Activated CD8-positive, alpha-beta T cell treated with anti-CD3 and anti-CD28 coated beads for 36 hours (primary cell): ENCODE results near the gene HOXA5. TPM values are rescaled to one million over a fixed set of nuclear protein-coding genes. Genes with fewer than 3 reads are reported as not detected.
A peak's percentile ranks its signal among the peaks of the same experiment; 100 is the strongest.

Experiments
- ATAC-seq: fragments of 200-7000 bp; cut with Tn5 transposase; one replicate; pipeline ENCODE4 v1.10.0; 2021; ENCODE audit warnings: mild to moderate bottlenecking, moderate library complexity
- CTCF ChIA-PET: fragments of 350-600 bp; sonication (Branson Sonifier 250); formaldehyde crosslinking; loops from one replicate; lab custom pipeline; 2021; ENCODE audit warnings: antibody characterized with exemption; lab: Charles Lee
- POLR2A ChIA-PET: fragments of 350-600 bp; sonication (Branson Sonifier 250); formaldehyde crosslinking; loops from one replicate; lab custom pipeline; 2021; ENCODE audit warnings: antibody characterized with exemption; lab: Charles Lee
- DNase-seq: peaks from one replicate; pipeline ENCODE4 v3.0.0-alpha.2; 2020
- H3K27ac Mint-ChIP-seq: one replicate; pipeline ENCODE4 v1.8.0; 2021; ENCODE audit warnings: mild to moderate bottlenecking, mixed read lengths
- H3K27me3 Mint-ChIP-seq: one replicate; pipeline ENCODE4 v1.8.0; 2021; ENCODE audit warnings: mixed read lengths
- H3K36me3 Mint-ChIP-seq: one replicate; pipeline ENCODE4 v1.8.0; 2021; ENCODE audit warnings: low read depth, mixed read lengths
- H3K4me1 Mint-ChIP-seq: one replicate; pipeline ENCODE4 v1.8.0; 2021; ENCODE audit warnings: low read depth, mixed read lengths
- H3K4me3 Mint-ChIP-seq: one replicate; pipeline ENCODE4 v1.8.0; 2021; ENCODE audit warnings: mild to moderate bottlenecking, moderate library complexity, mixed read lengths
- H3K9me3 Mint-ChIP-seq: one replicate; pipeline ENCODE4 v1.8.0; 2021; ENCODE audit warnings: mixed read lengths
- CTCF ChIP-seq: fragments of 200-600 bp; IDR thresholded peaks from one replicate; pipeline ENCODE4 v1.8.0; 2022; ENCODE audit warnings: antibody characterized with exemption, mild to moderate bottlenecking
- intact Hi-C: fragments of 100-400 bp; cut with micrococcal nuclease; formaldehyde crosslinking; loops from one replicate; pipeline ENCODE4 v1.10.0; 2022
- total RNA-seq, 2 experiments: library from RNA; stranded (reverse); gene quantifications; one replicate each; pipeline ENCODE4 v1.2.3, GENCODE V29; 2021

Gene HOXA5
- total RNA-seq, 2 experiments from 2014 or later: not detected

- CTCF ChIA-PET: interaction anchor here (1.4 to 2.4 kb wide), 3 partner anchors 8 to 64 kb away, joined by 4 to 9 read pairs (median 5); no protein-coding TSS in a partner anchor
- H3K9me3 Mint-ChIP-seq: no peaks in the 10 kb centered on the region
- H3K27ac Mint-ChIP-seq: no peak overlapping the region
- POLR2A ChIA-PET: interaction anchor here (1.0 to 1.3 kb wide), 3 partner anchors 8 to 64 kb away, joined by 3 to 5 read pairs (median 3); partner anchors contain the start of gene HOXA7
- peaks cover 51% of the 10 kb centered on the region for H3K27me3 Mint-ChIP-seq
- DNase-seq: peak; percentile 8
- H3K36me3 Mint-ChIP-seq: peaks cover 4% of the 10 kb centered on the region
- peak overlapping the region; percentile 77 for H3K4me3 Mint-ChIP-seq
- peaks cover 20% of the 10 kb centered on the region for H3K4me1 Mint-ChIP-seq
- intact Hi-C loops: no loop called here
- no peak for ATAC-seq
- TF ChIP-seq CTCF: no peak
These were observed 46.5 kb downstream of the HOXA5 start for GRCh38 chr7:27096768-27097514.

GRCh38 chr7:27095897-27096767, 47.3 kb downstream of the HOXA5 start, which contains the start of gene HOXA1:
Gene HOXA1, minus strand, starts transcription at chr7:27096000. Its CDS starts 88 bp downstream, at chr7:27095912.
- peaks cover 17% of the 10 kb centered on the region for H3K4me1 Mint-ChIP-seq
- intact Hi-C loops: no loop called here
- TF ChIP-seq CTCF: no peak
- ATAC-seq (peak; percentile 95), DNase-seq (peak; percentile 90)
- H3K4me3 Mint-ChIP-seq: peak within 1 kb of the TSS; percentile 77
- no peaks in the 10 kb centered on the region for H3K9me3 Mint-ChIP-seq
- POLR2A ChIA-PET: interaction anchor here (1.0 to 1.3 kb wide), 2 partner anchors 9 to 60 kb away, joined by 3 to 5 read pairs; partner anchors contain the start of gene HOXA7
- peak within 1 kb of the TSS; percentile 64 for H3K27ac Mint-ChIP-seq
- CTCF ChIA-PET: interaction anchor here (0.6 to 2.4 kb wide), 4 partner anchors 9 to 65 kb away, joined by 3 to 9 read pairs (median 4); no protein-coding TSS in a partner anchor
- peaks cover 50% of the 10 kb centered on the region for H3K27me3 Mint-ChIP-seq
- peaks cover 4% of the 10 kb centered on the region for H3K36me3 Mint-ChIP-seq

GRCh38 chr7:27095050-27095896, 48.2 kb downstream of the HOXA5 start:
- intact Hi-C loops: no loop called here
- ATAC-seq (peak; percentile 17), DNase-seq (peak; percentile 44)
- POLR2A ChIA-PET: no interaction called here
- no peak for TF ChIP-seq CTCF
- Mint-ChIP-seq H3K27me3 (peaks cover 50% of the 10 kb centered on the region), H3K4me1 (peaks cover 17% of the 10 kb centered on the region), H3K27ac (peak overlapping the region; percentile 64), H3K9me3 (no peaks in the 10 kb centered on the region), H3K4me3 (peak overlapping the region; percentile 77), H3K36me3 (peaks cover under 1% of the 10 kb centered on the region)
- CTCF ChIA-PET: interaction anchor here (0.6 to 1.8 kb wide), 3 partner anchors 33 to 413 kb away, joined by 3 to 5 read pairs (median 3); no protein-coding TSS in a partner anchor

GRCh38 chr7:27094304-27095049, 49.0 kb downstream of the HOXA5 start:
- TF ChIP-seq CTCF: no peak
- no peaks in the 10 kb centered on the region for H3K9me3 Mint-ChIP-seq
- CTCF ChIA-PET: interaction anchor here (0.8 to 1.8 kb wide), 4 partner anchors 56 to 412 kb away, joined by 3 to 5 read pairs (median 3); partner anchors contain the start of gene HOXA3
- POLR2A ChIA-PET: no interaction called here
- H3K36me3 Mint-ChIP-seq: no peaks in the 10 kb centered on the region
- peaks cover 17% of the 10 kb centered on the region for H3K4me1 Mint-ChIP-seq
- intact Hi-C loops: no loop called here
- no peak for DNase-seq
- H3K27me3 Mint-ChIP-seq: peaks cover 53% of the 10 kb centered on the region
- H3K4me3 Mint-ChIP-seq: no peak overlapping the region
- no peak for ATAC-seq
- no peak overlapping the region for H3K27ac Mint-ChIP-seq
